Amniotic epithelial cell (primary cell): Measurements from ENCODE around the gene CEBPA.

Source experiments
- DNase-seq: peaks from one replicate; pipeline ENCODE4 v3.0.0-alpha.2; 2010; ENCODE audit warnings: low read depth

The CEBPA gene

GRCh38 chr19:33302175-33302973 is at the start of gene CEBPA:
CEBPA (minus strand) TSS chr19:33302534; CDS start chr19:33302414, 120 bp downstream.
- peak; percentile 59 for DNase-seq

- DNase-seq, result no peak
These were observed 48.4 kb upstream of the CEBPA start for GRCh38 chr19:33350538-33351309.

- no peak for DNase-seq
These were observed 47.3 kb upstream of the CEBPA start for GRCh38 chr19:33349319-33350289.

DNA sequence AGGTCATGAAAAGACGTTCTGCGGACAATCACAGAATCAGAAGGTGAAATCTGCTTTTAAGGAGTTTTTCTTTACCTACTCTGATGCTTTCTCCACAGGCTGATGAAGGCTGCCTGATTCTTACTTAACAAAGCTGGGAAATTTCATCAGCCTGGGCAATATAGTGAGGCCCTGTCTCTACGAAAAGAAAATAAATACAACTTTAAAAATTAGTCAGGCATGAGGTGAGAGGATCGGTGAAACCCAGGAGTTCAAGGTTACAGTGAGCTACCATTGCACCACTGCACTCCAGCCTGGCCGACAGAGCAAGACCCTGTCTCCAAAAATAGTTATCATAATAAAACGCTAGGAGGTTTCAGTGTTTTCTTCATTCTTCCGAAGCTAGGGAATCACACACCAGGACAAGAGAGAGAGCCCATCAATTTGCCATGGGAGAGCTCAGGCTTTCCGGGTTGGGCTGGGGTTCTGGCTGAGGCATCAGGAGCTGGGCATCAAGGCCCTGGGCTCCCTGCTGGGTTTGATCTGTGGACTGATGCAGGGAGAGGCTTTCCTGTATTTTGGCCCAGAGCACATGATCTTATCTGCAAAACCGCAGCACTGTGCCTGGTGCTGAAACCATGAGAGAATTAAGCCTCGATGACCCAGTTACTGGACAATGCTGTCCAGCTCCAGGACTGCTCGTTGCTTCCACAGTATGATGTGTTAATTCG is 46.1 kb upstream of the CEBPA start:
- DNase-seq, result peak; percentile 69

DNA sequence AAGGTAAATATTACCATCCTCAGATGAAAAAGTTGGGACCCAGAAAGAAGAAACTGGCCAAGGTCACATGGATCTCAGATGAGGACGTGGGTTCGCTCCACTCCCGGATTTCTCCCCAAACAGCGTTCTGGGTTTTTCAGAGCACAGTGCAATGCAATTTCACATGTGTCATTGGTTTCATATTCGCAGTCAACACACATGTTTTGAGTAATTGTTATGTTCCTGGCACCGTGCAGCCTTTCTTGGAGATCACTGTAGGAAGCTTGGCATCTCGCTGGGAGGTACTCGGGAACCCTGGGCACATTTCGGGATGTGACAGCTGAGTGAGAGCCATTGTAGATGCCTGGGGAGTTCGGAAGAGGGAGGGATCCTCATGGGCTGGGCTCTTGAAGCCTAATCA is 45.0 kb upstream of the CEBPA start:
- no peak for DNase-seq

DNA sequence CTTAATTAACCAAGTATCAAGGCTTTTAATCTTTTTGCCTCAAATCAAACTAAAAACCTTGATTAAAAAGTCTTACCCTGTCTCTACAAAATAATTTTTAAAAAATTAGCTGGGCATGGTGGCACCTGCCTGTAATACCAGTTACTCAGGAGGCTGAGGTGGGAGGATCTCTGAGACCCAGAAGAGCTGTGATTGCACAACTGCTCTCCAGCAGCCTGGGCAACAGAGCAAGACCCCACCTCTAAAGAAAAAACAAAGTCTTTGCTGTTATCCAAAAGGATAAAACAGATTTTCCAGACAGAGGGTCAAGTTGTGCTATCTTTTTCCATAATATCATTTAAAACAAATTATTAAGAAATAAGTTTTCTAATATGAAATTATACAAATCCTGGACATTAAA is 44.3 kb upstream of the CEBPA start:
- DNase-seq, result no peak

DNA sequence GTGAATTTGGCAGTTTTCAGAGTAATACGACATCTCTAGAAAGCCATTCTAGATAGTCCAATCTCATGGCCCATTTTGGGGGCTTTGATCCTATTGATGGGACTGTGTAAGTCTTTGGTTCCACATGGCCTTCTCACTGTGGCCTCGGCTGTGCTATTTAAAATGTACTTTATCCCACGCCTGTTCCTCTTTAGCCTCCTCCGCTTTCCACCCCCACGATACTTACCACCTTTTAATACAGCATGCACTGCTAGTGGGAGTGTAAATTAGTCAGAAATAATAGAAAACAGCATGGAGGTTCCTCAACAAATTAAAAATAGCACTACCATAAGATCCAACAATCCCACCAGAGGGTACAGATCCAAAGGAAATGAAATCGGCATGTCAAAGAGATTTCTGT is 42.8 kb upstream of the CEBPA start:
- DNase-seq, result no peak

DNA sequence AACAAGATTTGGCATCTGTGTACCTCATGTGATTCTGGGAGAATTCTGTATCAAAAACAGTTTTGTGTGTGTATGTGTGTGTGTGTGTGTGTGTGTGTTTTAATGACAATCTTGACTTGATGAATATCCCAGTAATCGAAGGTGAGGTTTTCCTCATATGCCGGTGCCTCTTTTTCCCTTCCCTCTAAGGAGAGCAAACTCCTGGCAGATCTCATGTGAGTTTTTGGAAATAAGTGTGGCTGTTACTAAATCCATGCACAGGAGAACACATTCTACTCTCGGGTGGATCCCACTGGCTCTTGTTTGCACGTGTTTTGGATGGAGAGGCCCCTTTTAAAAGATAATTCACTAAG is 42.2 kb upstream of the CEBPA start:
- no peak for DNase-seq

DNA sequence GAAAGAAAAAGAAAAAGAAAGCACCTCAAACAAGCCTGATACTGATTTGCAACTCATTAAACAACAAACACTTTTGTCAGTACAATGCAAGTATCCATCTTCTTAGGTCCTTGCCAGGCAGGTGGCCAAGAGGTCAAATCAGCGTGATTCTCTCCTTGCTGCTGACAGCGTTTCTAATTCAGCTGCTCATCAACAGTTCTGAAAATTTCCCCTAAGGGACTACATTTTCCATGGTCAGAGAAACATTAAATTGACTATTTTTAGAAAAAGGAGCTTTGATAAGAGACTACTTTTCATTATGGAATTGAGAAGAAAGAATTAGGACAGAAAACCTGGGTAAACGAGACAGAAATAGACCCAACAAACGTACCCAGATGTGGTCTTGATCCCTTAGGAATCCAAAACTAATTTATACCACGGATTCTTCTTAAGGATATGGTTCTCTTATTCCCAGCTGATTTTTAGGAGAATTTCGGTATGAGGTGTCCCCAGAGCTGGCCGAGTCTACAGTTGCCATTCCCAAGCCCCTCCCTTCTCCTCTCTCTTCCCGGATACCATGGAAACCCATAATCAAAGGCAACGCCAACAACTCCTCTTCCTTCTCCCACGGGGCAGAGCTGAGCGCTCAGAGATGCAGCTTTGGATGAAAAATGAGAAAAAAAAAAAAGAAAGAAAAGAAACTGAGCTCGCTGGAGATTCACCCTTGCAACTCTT is 41.7 kb upstream of the CEBPA start:
- DNase-seq, result no peak

GRCh38 chr19:33343301-33343700 is 41.0 kb upstream of the CEBPA start:
- no peak for DNase-seq

GRCh38 chr19:33340991-33341390 is 38.7 kb upstream of the CEBPA start:
- no peak for DNase-seq

DNA sequence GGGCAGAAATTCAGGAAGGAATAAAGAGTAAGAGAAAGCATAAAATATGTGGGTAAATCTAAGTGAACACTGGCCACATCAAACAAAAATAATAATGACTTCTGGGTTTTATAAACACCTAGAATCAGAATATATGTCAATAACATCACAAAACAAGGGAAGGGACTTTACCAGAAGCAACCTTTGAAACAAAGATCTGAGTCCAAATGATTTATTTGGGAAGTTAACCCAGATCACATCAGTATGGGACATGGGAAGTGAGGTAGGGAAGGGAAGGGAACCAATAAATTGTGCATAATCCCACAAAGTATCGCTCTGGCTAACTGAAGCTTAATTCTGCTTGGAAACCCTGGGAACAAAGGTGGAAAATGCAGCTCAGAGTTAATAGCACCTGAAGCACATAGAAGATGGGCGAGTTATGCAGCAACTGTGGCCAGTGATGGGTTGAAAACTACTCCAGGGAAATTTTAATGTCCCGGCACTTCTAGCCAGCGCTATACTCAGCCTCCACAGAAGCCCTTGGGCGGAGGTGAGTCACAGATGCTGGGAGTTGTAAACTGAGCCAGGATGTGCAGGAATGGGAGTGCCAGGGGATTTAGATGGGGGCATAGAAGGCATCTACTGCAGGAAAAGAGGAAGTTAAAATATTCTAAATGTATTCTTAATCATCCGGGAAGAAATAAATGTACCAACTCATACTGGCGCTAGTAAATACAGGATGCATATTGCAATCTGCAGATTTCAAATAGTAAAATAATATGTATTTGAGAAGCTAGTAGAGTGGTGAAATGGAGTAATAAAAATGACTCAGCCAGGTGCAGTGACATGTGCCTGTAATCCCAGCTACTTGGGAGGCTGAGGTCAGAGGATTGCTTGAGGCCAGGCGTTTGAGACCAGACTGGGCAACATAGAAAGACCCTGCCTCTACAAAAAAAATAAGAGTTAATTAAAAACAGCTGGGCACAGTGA is 37.0 kb upstream of the CEBPA start:
- DNase-seq, result no peak

- DNase-seq, result no peak
These were observed 33.1 kb upstream of the CEBPA start for GRCh38 chr19:33335446-33335845.

DNA sequence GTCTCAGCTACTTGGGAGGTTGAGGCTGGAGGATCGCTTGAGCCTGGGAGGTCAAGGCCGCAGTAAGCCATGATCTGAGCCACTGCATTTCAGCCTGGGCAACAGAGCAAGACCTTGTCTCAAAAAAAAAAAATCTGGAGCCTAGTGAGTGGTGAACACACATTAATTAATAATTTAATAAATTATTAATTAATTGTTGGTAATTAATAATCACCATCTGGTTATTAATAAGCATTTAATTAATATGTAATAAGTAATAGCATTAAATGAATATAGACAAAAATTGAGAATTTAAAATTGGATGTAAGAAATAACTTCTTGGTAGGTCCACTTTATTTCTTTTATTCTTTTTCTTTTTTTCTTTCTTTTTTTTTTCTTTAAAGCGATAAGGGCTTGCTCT is 31.9 kb upstream of the CEBPA start:
- DNase-seq, result no peak

GRCh38 chr19:33333642-33334041 is 31.3 kb upstream of the CEBPA start:
- no peak for DNase-seq

GRCh38 chr19:33333151-33333550 is 30.8 kb upstream of the CEBPA start:
- no peak for DNase-seq

DNA sequence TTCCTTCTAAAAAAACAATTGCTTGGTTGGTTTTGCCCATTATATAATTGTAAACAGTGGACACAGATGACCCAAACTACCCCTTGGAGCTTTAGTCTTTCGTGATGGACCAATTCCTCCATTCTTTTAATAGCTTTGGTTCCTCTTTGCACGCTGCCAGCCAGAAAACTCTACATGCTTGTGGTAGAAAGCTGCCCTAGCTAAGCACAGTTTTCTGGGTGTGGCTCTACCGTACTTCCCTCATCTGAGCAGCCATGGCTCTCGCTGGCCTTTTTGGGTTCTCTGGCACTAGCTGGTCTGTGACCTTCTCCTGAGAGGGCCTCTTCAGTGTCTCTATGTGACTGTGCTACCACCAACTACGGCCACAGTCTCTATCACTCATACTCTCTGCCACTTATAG is 29.9 kb upstream of the CEBPA start:
- no peak for DNase-seq

GRCh38 chr19:33329736-33330135 is 27.4 kb upstream of the CEBPA start:
- no peak for DNase-seq

DNA sequence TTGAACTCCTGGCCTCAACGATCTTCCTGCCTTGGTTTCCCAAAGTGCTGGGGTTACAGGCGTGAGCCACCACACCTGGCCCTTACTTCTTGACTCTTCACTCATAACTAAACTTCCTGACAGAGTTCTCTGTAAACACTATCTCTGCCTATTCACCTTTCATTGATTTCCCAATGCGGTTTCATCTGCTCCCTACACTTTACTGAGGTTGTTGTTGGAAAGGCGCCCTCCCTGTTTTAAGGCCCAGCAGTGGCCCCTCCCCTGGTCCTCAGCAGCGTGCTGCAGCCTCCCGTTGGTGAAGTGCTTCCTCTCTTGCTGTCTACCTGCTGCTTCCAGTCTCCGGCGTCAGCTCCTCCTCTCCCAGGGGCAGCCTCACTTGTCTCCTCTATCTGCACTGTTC is 26.7 kb upstream of the CEBPA start:
- no peak for DNase-seq

DNA sequence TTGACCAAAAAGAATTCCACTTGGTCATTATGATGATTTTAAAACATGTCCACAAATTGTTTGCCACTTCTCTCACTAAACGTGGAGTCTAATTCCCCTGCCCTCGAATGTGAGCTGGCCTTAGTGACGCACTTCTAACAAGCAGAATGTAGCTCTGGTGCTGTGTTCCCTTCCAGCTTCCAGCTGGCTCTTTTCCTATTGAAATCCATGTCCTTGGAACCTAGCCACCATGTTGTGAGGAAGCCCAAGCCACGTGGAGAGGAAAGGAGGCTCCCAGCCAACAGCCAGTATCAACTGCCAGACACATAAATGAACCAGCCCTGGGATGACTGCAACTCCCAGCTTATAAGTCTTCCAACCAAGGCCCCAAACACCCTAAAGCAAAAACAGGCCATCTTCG is 23.6 kb upstream of the CEBPA start:
- no peak for DNase-seq
